ENCODE data around the gene RAPGEF6.
"Not testable (repeated sequence)": the region's sequence is repeated elsewhere in the genome, so short reads cannot be mapped to it uniquely, and the experiment has no call there.

The RAPGEF6 gene

DNA sequence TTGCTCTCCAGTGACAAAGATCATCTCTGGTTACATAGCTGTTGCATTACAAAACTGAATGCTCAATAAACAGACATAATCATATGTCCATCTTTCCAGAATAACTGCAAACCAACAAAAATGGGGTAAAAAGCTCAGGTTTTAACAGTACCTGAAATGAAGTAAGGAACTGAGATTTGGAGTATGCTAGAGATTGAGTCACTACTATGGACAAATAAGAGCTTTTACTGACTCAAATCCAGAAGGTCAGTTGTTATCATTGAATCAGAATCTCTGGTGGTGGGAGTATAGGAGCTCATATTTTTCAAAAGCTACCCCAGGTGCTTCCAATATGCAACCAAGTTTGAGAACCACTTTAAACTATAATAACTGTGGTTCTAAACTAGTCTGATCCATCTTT is 4.1 kb upstream of the RAPGEF6 start:
- DNase-seq: no peak

DNA sequence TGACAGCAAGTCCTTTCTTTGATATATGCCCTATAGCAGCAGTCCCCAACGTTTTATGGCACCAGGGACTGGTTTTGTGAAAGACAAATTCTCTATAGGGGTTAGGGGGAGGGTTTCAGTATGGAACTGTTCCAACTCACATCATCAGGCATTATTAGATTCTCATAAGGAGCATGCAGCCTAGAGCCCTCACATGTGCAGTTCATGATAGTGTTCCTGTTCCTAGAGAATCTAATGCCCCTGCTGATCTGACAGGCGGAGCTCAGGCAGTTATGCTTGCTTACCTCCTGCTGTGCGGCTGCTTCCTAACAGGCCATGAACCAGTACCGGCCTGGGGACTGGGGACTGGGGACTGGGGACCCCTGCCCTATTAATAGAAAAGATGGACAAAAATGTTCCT is 2.7 kb upstream of the RAPGEF6 start:
- DNase-seq: no peak

- DNase-seq: no peak
Measured at GRCh38 chr5:131635684-131636572, 899 bp upstream of the RAPGEF6 start.

- no peak for DNase-seq
Measured at GRCh38 chr5:131634666-131634995, 398 bp downstream of the RAPGEF6 start.

GRCh38 chr5:131634238-131634637 is 791 bp downstream of the RAPGEF6 start:
- DNase-seq: no peak

- no peak for DNase-seq
Measured at GRCh38 chr5:131633830-131634229, 1.2 kb downstream of the RAPGEF6 start.

DNA sequence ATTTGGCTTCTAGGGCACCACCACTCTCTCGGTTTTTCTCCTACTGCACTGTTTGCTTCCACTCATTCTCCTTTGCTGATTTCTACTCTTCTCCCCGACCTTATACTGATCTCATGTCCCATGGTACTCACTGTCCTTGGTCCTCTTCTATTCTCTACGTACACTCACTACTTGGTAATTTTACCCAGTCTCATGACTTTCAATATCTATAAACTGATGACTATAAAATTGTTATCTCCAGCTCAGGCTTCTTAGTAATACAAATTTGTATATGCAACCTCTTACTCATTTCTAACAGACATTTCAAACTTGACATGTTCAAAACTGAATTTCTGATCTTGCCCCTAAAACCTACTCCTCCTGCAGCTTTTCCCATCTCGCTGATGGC is 4.1 kb downstream of the RAPGEF6 start:
- DNase-seq: no peak

GRCh38 chr5:131630208-131630962 is 4.6 kb downstream of the RAPGEF6 start:
- no peak for DNase-seq

DNA sequence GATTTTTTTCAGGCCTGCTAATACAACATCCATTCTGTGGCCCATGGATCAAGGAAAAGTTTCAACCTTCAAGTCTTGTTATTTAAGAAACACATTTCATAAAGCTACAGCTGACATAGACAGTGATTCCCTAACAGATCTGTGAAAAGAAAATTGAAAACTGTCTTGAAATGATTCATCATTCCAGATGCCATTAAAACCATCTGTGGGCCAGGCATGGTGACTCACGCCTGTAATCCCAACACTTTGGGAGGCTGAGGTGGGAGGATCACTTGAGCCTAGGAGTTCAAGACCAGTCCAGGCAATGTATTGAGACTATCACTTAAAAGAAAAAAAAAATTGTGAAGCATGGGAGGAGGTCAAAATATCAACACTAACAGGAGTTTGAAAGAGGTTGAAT is 6.0 kb downstream of the RAPGEF6 start:
- no peak for DNase-seq

DNA sequence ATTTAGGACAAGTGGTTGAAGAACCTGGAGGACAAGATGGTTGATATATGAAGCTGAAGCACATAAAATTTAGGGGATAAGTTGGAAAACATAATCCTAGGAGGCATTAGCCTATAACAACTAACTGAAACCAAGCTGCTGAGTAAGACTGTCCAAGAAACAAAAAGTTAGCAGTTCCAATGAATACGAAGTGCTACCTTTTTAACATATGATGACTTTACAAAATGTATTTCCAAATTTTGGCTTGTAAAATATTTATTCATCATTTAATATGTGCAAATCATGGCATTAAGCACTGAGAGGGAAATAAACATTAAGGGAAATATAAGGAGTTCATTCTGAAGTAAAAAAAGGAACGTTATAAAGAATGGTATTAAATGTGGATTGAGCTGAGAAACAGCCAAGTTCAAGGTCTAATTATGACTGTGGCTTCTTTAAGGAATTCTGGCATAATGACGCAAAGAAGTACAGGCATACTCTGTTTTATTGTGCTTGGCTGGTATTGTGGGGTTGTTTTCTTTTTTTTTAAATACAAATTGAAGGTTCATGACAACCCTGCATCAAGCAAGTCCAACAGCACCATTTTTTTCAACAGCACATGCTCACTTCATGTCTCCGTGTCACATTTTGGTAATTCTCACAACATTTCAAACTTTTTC is 7.7 kb downstream of the RAPGEF6 start:
- DNase-seq: no peak

GRCh38 chr5:131622633-131623032 is 12.4 kb downstream of the RAPGEF6 start:
- no peak for DNase-seq

GRCh38 chr5:131621164-131621563 is 13.9 kb downstream of the RAPGEF6 start:
- DNase-seq: not testable (repeated sequence)

- no peak for DNase-seq
Measured at GRCh38 chr5:131619102-131619501, 15.9 kb downstream of the RAPGEF6 start.

DNA sequence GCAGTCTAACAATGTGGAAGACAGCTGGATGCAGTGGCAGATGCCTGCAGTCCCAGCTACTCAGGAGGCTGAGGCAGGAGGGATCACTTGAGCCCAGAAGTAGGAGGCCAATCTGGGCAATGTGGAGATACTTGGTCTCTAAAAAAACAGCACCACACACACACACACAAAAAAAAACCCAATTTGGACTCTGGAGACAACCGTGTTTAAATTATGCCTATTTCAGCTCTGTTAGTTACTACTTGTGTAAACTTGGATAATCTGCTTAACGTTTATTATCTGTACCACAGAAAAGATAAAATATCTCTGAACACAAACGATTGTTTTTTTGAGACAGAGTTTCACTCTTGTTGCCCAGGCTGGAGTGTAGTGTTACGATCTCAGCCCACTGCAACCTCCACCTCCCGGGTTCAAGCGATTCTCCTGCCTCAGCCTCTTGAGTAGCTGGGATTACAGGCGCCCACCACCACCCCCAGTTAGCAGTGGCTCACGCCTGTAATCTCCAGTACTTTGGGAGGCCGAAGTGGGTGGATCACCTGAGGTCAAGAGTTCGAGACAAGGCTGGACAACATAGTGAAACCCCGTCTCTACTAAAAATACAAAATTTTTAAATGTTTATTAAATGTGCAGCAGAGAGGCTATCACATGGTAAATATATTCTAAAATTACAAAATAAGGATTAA is 17.7 kb downstream of the RAPGEF6 start:
- DNase-seq: no peak

- no peak for DNase-seq
Measured at GRCh38 chr5:131615957-131616356, 19.1 kb downstream of the RAPGEF6 start.

DNA sequence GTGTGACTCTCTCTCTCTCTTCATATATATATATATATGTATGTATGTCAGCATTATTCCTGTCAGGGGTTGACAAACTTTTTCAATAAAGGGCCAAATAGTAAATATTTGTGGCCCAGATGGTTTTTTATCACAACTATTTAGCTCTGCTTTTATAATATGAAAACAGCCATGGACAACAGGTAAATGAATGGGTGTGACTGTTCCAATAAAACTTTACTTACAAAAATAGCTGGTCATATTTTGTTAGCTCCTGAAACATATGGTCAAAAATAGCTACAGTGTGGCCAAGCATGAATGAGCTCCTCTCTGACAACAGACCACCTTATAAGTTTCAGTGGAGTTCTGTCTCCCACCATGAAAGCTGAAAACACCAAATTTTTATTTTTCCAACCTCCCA is 21.6 kb downstream of the RAPGEF6 start:
- DNase-seq: no peak

- no peak for DNase-seq
Measured at GRCh38 chr5:131611064-131611381, 24.0 kb downstream of the RAPGEF6 start.

- peak; percentile 35 for DNase-seq
Measured at GRCh38 chr5:131610198-131611063, 24.6 kb downstream of the RAPGEF6 start.

DNA sequence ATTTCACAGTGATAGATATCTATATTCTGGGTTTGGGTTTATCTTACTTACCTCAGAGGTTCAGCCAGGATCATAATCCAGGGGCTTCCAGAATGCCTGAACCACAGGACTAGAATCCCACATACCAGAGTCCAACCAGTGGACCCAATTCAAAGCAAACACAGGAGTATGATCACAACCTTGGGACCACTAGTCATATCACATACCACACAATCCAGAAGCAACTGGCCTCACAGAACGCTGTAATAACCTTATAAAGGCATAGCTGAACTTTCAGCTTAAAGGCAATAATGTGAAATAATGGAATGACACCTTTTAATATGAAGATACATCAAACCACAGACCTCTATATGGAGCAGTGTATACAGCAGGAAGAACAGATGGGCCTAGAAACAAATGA is 25.3 kb downstream of the RAPGEF6 start:
- no peak for DNase-seq

DNA sequence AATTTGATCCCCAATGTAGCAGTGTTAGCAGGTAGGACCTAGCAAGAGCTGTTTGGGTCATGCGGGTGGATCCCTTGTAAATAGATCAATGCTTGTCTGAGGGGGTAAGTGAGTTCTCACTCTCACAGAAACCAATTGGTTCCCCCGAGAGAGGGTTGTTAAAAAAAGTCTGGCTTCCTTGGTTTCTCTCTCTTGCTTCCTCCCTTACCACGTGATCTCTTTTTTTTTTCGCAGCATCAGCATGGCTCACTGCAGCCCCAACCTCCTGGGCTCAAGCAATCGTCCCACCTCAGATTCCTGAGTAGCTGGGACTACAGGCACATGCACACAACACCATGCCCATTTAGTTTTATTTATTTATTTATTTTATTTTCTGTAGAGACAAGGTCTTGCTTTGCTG is 26.4 kb downstream of the RAPGEF6 start:
- no peak for DNase-seq

GRCh38 chr5:131607903-131608540 is 27.0 kb downstream of the RAPGEF6 start:
- no peak for DNase-seq

DNA sequence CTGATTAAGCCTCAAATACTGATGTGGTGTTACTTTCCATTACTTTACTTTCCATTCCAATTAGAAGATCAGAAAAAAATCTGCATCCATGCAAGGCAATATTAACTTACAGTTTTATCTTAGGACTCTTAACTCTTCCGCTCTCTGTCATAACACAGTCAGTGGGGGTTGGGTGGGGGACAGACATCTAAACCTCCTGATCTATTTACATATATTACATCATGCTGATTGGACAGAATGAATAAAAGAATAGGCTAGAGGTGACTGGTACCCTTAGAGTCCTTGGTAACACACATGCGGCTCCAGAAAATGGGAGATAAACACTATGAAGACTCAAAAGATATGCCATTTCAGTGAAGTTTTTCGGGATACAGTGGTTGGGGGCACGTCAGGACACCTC is 27.6 kb downstream of the RAPGEF6 start:
- no peak for DNase-seq
